SK-N-DZ (cell line): ENCODE data around the gene FJX1.
"Not testable (repeated sequence)": the region's sequence is repeated elsewhere in the genome, so short reads cannot be mapped to it uniquely, and the experiment has no call there.

ENCODE experiments used
- DNase-seq: peaks from one replicate; pipeline ENCODE4 v3.0.0-alpha.2; 2015; ENCODE audit warnings: low spot score

FJX1 gene

DNA sequence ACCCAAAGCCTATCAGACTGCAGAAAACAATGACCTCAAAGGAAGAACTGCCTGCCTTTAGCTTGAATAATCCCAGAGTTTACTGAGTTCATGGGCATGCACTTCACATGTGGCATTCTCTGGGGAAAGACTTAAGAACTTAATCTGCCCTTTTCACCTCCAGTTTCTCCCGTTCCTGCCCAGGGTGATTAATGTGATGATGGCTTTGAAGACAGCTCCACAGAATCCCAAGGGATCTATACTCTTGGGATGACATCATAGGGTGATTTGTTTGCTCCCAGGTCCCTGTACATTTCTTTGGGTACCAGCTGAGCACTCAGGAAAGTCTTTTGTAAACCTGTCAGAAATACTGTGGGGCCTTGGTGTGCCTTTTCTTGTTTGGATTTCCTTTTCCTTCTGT is 14.0 kb downstream of the FJX1 start:
- DNase-seq, result no peak

DNA sequence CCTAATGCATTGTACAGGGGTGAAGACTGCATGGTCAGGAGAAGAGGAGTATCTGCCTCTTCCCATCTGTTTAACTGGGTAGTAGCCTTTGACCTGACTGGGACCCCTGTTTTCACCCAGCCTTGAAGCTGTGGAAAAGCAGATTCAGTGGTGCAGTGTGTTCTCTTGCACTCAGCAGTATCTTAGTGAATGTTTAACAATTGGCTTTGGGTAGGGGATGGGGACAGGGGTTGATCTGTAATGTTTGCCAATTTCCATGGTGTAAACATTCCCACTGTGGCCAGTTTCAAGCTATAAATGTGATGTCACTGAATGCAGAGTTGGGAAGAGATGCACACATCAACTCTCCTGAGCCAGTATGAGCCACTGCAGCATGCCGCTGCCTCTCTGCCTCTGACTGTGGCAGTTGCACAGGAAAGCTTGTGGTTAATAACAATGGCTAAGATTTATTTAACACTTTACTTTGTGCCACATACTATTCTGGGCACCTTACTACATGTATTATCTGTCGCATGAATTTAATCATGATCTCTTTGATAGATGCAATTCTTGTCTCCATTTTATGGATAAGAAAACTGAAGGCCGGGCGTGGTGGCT is 15.7 kb downstream of the FJX1 start:
- no peak for DNase-seq

DNA sequence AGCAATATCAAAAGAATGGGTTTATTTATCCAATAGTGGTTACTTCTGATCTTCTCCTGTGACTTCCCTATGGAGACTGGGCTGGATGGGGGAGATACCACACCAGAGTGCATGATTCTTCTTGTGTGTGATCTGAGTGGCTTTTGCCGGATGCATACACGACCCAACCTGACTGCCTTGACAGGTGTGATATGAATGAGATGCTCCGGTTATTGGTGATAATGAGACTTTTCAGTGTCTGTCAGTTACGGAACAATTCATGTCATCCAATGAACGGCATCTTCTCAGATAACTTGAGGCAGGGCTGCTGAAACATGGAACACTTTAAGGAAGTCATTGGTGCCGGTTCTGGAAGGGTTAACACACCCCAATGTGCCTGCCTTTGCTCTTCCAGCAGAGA is 17.7 kb downstream of the FJX1 start:
- DNase-seq, result no peak

GRCh38 chr11:35639591-35640179 is 21.4 kb downstream of the FJX1 start:
- DNase-seq, result no peak

- no peak for DNase-seq
Measured at GRCh38 chr11:35641171-35641897, 23.1 kb downstream of the FJX1 start.

DNA sequence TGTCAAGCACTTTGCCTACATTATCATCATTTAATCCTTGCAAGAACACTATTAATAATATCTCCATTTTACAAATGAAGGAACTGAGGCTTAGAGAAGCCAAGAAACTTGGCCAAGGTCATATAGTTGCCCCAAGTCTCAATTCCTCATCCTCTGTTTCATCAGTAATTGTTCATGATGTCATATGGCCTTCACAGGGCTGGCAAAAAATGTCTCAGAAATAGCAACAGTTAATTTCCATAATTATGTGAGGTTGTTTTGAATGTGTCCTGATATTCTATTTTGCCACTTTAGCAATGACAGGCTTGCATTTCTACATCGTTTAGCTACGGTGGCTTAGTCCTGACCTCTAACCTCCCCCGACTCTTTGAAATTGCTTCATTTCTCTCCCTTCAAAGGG is 23.7 kb downstream of the FJX1 start:
- DNase-seq, result no peak

DNA sequence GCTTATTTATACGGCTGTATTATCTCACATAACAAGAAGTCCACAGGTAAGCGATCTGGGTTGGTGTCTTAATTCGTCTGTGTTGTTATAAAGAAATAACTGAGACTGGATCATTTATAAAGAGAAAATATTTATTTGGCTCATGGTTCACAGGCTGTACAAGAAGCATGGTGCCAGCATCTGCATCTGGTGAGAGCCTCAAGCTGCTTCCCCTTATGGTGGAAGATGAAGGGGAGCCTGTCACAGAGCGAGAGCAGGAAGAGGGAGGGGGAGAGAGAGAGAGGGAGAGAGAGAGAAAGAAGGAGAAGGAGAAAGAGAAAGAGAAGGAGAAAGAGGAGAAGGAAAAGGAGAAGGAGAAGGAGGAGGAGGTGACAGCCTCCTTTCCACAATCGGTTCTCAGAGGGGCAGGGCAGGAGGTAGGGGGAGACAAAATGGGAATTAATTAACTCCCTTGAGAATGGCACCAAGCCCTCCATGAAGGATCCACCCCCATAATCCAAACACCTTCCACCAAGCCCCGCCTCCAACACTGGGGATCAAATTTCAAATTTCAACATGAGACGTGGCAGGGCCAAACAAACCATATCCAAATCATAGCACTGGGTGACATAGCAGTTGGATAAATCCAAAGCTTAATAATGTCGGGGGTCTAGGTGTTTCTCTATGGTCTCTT is 29.3 kb downstream of the FJX1 start:
- DNase-seq, result no peak

DNA sequence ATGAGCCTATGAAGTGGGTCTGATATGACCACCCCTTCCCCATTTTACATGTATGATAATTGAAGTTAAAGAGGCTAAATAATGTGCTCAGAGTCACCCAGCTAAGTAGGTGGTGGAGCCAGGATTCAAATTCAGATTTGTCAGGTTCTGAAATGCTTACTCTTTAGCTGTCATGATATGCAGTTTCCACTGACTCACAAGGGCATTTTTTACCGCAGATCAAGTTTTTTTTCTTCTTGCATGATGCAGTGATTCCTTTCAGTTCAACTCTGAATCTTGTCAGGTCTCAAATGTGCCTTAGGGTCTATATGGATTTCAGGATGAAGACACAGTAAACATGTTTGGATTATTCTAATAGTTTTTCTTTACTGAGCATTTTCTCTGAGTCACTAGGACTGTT is 31.7 kb downstream of the FJX1 start:
- DNase-seq, result no peak

DNA sequence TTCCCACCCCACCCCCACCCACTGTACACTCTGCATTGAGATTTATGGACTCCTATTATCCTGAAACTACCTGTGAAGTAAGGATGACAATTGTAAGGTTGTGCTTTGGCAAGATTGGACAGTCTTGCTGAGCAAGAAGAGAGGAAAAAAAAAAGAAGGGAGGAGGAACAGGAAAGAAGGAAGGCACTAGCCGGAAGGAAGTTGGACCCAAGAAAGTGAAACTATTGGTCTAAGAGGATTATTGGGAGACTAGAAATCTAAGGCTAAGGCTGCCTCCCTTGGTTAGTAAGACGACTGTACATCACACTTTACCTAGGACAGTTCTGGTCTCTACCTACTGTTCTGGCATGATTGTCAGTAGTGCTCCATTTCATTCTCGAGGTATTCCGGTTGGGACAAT is 32.2 kb downstream of the FJX1 start:
- DNase-seq, result no peak

DNA sequence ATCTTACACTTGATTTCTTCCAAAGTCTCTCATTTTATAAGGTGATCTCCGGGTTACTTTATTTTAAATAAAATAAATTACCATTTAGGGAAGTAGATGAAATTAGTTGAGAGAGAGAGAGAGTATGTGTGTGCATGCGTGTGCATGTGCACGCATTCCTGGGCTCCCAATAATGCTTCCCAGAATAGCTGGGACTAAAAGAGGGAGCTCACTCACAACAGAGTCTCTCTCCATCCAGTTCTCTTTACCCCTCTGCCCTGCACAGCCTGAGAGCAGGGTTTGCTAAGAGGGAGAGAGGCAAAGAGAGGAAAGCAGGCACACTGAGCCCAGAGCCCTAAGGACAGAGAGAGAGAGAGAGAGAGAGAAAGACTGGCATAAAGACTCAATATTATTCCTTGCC is 33.0 kb downstream of the FJX1 start:
- no peak for DNase-seq

DNA sequence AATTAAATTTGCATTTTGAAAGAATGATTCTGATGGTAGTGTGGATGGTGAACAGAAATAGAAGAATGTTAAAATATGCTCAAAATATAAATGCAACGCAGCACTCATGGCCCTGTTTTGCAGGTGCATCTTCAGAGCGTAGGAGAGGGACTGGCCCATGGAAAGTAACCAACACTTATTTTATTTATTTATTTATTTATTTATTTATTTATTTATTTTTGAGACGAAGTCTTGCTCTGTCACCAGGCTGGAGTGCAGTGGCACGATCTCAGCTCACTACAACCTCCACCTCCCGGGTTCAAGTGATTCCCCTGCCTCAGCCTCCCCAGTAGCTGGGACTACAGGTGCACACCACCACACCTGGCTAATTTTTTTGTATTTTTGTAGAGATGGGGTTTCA is 34.5 kb downstream of the FJX1 start:
- not testable (repeated sequence) for DNase-seq

- no peak for DNase-seq
Measured at GRCh38 chr11:35654711-35655110, 36.5 kb downstream of the FJX1 start.

GRCh38 chr11:35655254-35655653 is 37.0 kb downstream of the FJX1 start:
- DNase-seq, result no peak

DNA sequence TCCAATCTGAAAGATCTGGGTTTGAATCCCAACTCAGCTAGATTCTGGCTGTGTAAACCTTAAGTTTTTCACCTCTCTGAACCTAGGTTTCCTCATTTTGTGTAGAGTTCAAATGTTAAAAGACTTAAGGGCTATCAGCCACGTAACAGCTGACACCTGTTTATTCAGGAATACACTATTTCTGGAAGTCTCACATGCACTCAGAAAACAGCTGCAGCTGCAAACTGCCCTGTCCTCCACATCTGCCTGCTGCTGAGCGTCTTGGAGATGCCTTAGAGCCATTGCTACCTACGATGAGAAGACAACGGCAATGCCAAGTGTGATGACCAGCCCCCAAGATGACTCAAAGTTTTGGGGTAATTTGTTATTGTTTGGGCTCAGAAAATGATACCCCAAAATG is 37.6 kb downstream of the FJX1 start:
- no peak for DNase-seq

DNA sequence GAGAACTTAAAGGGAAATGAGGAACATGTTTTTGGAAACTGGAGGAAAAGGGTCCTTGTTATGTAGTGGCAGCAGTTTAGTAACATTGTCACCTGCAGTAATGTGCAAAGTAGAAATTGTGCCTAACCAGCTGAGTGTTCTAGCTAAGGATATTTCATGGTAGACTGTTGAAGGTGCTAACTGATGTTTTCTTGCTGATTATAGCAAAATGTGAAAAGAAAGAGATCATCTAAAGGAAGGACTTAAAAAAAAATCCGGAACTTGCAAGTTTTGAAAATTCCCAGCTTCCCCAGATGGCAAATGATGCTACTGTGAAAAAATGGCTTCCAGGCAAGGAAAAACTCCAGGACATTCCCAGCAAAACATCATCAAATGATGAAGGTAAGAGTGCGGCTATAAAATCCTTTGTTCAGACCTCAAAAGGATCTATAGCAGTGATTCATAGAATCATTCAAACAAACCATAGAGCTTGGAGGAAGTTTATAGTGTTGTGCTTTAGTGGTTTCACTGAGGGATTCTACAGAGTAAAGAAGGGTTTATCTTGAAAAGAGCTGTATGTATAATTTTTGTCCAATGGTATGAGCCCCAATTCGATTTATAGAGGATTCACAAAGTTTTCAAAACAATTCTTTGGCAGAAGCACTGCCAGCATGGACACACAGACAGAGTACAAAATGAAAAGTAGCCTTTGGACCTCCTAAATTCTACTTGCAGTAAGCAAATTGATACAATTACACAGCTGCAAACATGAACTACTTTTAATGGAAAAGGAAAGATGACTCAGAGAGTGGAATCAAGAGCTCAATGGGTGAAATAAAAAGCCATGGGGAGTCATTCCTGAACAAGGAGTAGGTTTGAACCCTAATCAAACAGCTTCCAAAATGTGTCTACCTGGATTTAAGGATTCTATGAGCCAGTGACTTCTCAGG is 40.0 kb downstream of the FJX1 start:
- no peak for DNase-seq

- DNase-seq, result no peak
Measured at GRCh38 chr11:35661534-35661933, 43.3 kb downstream of the FJX1 start.

GRCh38 chr11:35662061-35662648 is 43.9 kb downstream of the FJX1 start:
- DNase-seq, result no peak

- peak; percentile 82 for DNase-seq
Measured at GRCh38 chr11:35662649-35663407, 44.6 kb downstream of the FJX1 start, which contains the start of gene TRIM44. TRIM44 (plus strand) TSS chr11:35662775; CDS start chr11:35663112, 337 bp downstream.

DNA sequence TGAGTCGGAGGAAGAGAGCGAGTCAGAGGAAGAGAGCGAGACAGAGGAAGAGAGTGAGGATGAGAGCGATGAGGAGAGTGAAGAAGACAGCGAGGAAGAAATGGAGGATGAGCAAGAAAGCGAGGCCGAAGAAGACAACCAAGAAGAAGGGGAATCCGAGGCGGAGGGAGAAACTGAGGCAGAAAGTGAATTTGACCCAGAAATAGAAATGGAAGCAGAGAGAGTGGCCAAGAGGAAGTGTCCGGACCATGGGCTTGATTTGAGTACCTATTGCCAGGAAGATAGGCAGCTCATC is 45.1 kb downstream of the FJX1 start:
- DNase-seq, result no peak

GRCh38 chr11:35664977-35665441 is 46.7 kb downstream of the FJX1 start:
- no peak for DNase-seq
